ENCODE measurements around the gene AGAP2. TPM values are rescaled to one million over a fixed set of nuclear protein-coding genes. Genes with fewer than 3 reads are reported as not detected.
"Not testable (repeated sequence)": the region's sequence is repeated elsewhere in the genome, so short reads cannot be mapped to it uniquely, and the experiment has no call there.

AGAP2 gene
- total and polyA plus RNA-seq, 8 donors, result 0.24 to 3.0 (median 0.79) TPM

GRCh38 chr12:57722716-57723629 is 15.6 kb downstream of the AGAP2 start:
- TF ChIP-seq CTCF (IDR thresholded peaks at IDR 0.05), result no peak
- ATAC-seq (no peak), DNase-seq (no peak), FAIRE-seq (no peak)
- Histone ChIP-seq H3K27ac (no peak overlapping the region), H3K27me3 (no peaks in the 10 kb centered on the region), H3K4me3 (no peak overlapping the region), H3K4me1 (no peaks in the 10 kb centered on the region), H3K36me3 (peaks cover 10 to 28% (median 19%) of the 10 kb centered on the region in 3 donors), H3K9me3 (no peaks in the 10 kb centered on the region)
- 44 to 48% methylated on average over 11 of the region's 11 CpGs for WGBS, 2 donors
- intact Hi-C loops (cut with DNase I), result no loop called here

GRCh38 chr12:57721846-57722608 is 16.5 kb downstream of the AGAP2 start:
- H3K27ac ChIP-seq; H3K4me1 ChIP-seq; H3K27me3 ChIP-seq; H3K4me3 ChIP-seq; ATAC-seq; H3K9me3 ChIP-seq; intact Hi-C loops (cut with DNase I); DNase-seq; FAIRE-seq: not testable (repeated sequence)
- WGBS, 2 donors, result 92 to 97% methylated on average over 16 of the region's 16 CpGs
- peaks cover 10 to 35% (median 26%) of the 10 kb centered on the region in 3 donors for H3K36me3 ChIP-seq

DNA sequence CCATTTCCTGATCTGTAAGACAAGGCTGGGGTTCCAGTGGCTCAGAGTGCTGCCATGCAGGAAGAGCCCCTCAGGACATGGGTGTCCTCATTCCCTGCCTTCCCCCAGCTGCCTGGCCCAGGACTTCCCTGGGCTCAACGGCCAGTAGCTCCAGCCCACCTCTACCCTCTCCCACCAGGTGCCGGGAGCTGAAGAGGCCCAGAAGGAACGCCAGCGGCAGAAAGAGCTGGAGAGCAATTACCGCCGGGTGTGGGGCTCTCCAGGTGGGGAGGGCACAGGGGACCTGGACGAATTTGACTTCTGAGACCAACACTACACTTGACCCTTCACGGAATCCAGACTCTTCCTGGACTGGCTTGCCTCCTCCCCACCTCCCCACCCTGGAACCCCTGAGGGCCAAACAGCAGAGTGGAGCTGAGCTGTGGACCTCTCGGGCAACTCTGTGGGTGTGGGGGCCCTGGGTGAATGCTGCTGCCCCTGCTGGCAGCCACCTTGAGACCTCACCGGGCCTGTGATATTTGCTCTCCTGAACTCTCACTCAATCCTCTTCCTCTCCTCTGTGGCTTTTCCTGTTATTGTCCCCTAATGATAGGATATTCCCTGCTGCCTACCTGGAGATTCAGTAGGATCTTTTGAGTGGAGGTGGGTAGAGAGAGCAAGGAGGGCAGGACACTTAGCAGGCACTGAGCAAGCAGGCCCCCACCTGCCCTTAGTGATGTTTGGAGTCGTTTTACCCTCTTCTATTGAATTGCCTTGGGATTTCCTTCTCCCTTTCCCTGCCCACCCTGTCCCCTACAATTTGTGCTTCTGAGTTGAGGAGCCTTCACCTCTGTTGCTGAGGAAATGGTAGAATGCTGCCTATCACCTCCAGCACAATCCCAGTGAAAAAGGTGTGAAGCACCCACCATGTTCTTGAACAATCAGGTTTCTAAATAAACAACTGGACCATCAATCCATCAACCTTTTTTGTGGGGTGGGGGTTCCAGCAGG is 17.6 kb downstream of the AGAP2 start:
- DNase-seq (no peak), FAIRE-seq (no peak), ATAC-seq (no peak)
- intact Hi-C loops (cut with DNase I), result no loop called here
- H3K36me3 ChIP-seq, result peaks cover 14 to 46% (median 28%) of the 10 kb centered on the region in 3 donors
- no peak for TF ChIP-seq CTCF (IDR thresholded peaks at IDR 0.05)
- H3K4me3 ChIP-seq, result no peak overlapping the region
- H3K9me3 ChIP-seq, result no peaks in the 10 kb centered on the region
- no peaks in the 10 kb centered on the region for H3K27me3 ChIP-seq
- no peaks in the 10 kb centered on the region for H3K4me1 ChIP-seq
- no peak overlapping the region for H3K27ac ChIP-seq
- 81 to 87% methylated on average over 11 of the region's 11 CpGs for WGBS, 2 donors

DNA sequence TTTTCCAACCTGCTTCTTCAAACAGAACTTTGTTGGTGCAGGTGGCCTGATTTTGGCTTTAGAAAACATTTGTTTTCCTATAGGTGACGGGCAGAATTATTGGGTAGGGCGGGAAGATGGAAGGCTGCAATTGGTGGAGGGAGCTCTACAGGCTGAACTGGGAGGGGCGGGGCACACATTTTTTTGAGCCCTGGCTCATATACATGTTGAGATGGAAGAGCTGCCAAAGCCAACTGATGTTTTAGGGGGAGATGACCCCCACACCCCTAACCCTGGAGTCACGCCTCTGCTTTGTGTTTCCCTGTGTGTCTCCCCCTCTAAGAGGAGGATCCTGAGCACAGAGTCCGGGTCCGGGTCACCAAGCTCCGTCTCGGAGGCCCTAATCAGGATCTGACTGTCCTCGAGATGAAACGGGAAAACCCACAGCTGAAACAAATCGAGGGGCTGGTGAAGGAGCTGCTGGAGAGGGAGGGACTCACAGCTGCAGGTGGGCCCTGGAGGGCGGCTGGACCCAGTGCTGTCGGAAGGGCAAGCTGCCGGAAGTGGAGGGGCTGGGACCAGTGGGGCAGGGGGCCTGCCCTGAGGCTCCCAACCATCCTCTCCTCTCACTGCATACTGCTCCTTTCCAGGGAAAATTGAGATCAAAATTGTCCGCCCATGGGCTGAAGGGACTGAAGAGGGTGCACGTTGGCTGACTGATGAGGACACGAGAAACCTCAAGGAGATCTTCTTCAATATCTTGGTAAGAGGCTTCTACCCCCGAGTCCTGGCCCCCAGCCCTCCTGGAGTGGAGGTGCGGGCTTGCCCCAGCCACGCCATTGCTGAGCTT is 18.6 kb downstream of the AGAP2 start:
- H3K9me3 ChIP-seq, result no peaks in the 10 kb centered on the region
- TF ChIP-seq CTCF (IDR thresholded peaks at IDR 0.05), result no peak
- WGBS, 2 donors, result 89 to 91% methylated on average over 20 of the region's 20 CpGs
- no peak overlapping the region for H3K27ac ChIP-seq
- H3K4me1 ChIP-seq, result no peaks in the 10 kb centered on the region
- no peak for DNase-seq
- no peak overlapping the region for H3K4me3 ChIP-seq
- intact Hi-C loops (cut with DNase I), result no loop called here
- no peaks in the 10 kb centered on the region for H3K27me3 ChIP-seq
- no peak for ATAC-seq
- peaks cover 14 to 47% (median 28%) of the 10 kb centered on the region in 3 donors for H3K36me3 ChIP-seq
- FAIRE-seq, result no peak
